ENCODE measurements around the gene SYNPR. TPM values are rescaled to one million over a fixed set of nuclear protein-coding genes. Genes with fewer than 3 reads are reported as not detected.

Gene SYNPR
- total RNA-seq, 1 donor from 2014 or later = not detected

DNA sequence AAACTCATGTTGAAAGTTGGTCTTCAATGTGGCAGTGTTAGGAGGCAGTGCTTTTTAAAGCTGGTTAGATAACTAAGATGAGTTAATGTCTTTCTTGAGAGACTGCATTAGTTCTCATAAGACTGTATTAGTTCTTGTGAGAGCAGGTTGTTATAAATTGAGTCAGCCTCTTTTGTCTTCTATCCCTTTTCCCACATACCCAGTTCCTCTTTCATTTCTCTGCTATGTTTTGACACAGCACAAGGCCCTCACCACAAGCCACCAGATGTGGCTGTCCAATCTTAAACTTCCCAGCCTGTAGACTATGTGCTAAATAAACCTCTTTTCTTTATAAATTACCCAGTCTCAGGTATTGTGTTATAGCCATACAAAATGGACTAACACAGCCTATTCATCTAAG is 279.8 kb downstream of the SYNPR start:
- no peaks in the 10 kb centered on the region for H3K36me3 Mint-ChIP-seq (ENCODE audit: low read depth, unreplicated experiment)
- no peak overlapping the region for H3K27ac Mint-ChIP-seq (ENCODE audit: unreplicated experiment)
- H3K9me3 Mint-ChIP-seq (ENCODE audit: unreplicated experiment) = no peaks in the 10 kb centered on the region
- DNase-seq (ENCODE audit: low spot score) = no peak
- peaks cover 5% of the 10 kb centered on the region for H3K4me1 Mint-ChIP-seq (ENCODE audit: unreplicated experiment)
- H3K27me3 Mint-ChIP-seq (ENCODE audit: unreplicated experiment) = no peaks in the 10 kb centered on the region
- no peak overlapping the region for H3K4me3 Mint-ChIP-seq (ENCODE audit: unreplicated experiment)
- TF ChIP-seq, protein P1, sequence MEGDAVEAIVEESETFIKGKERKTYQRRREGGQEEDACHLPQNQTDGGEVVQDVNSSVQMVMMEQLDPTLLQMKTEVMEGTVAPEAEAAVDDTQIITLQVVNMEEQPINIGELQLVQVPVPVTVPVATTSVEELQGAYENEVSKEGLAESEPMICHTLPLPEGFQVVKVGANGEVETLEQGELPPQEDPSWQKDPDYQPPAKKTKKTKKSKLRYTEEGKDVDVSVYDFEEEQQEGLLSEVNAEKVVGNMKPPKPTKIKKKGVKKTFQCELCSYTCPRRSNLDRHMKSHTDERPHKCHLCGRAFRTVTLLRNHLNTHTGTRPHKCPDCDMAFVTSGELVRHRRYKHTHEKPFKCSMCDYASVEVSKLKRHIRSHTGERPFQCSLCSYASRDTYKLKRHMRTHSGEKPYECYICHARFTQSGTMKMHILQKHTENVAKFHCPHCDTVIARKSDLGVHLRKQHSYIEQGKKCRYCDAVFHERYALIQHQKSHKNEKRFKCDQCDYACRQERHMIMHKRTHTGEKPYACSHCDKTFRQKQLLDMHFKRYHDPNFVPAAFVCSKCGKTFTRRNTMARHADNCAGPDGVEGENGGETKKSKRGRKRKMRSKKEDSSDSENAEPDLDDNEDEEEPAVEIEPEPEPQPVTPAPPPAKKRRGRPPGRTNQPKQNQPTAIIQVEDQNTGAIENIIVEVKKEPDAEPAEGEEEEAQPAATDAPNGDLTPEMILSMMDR (IDR thresholded peaks at IDR 0.05; ENCODE audit: unreplicated experiment) = no peak

DNA sequence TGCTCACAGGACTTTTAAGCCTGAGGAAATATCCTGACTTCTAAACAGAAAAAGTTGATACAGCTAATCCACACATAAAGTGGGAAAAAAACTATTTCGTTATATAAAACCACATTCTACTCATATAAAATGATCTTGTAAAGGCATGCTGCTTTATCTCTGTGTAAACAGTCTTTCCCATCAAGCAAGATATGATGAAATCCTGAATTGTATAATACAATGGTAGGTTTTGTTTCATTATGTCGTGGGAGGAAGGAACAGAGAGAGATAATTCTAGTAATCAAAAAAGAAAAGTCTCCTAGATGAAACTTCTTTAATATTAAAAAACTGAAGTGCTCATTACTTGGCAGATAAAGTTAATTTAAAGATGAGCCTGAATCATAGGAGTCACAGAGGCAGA is 281.8 kb downstream of the SYNPR start:
- H3K9me3 Mint-ChIP-seq (ENCODE audit: unreplicated experiment) = no peaks in the 10 kb centered on the region
- TF ChIP-seq, protein P1 (IDR thresholded peaks at IDR 0.05; ENCODE audit: unreplicated experiment) = no peak
- peaks cover 5% of the 10 kb centered on the region for H3K4me1 Mint-ChIP-seq (ENCODE audit: unreplicated experiment)
- DNase-seq (ENCODE audit: low spot score) = no peak
- H3K27ac Mint-ChIP-seq (ENCODE audit: unreplicated experiment) = no peak overlapping the region
- H3K4me3 Mint-ChIP-seq (ENCODE audit: unreplicated experiment) = no peak overlapping the region
- no peaks in the 10 kb centered on the region for H3K36me3 Mint-ChIP-seq (ENCODE audit: low read depth, unreplicated experiment)
- H3K27me3 Mint-ChIP-seq (ENCODE audit: unreplicated experiment) = no peaks in the 10 kb centered on the region

GRCh38 chr3:63561879-63562278 is 283.8 kb downstream of the SYNPR start:
- TF ChIP-seq, protein P1 (IDR thresholded peaks at IDR 0.05; ENCODE audit: unreplicated experiment) = no peak
- Mint-ChIP-seq H3K27me3 (ENCODE audit: unreplicated experiment) (no peaks in the 10 kb centered on the region), H3K9me3 (ENCODE audit: unreplicated experiment) (no peaks in the 10 kb centered on the region), H3K4me3 (ENCODE audit: unreplicated experiment) (no peak overlapping the region), H3K4me1 (ENCODE audit: unreplicated experiment) (no peaks in the 10 kb centered on the region), H3K27ac (ENCODE audit: unreplicated experiment) (no peak overlapping the region), H3K36me3 (ENCODE audit: low read depth, unreplicated experiment) (no peaks in the 10 kb centered on the region)
- DNase-seq (ENCODE audit: low spot score) = no peak

DNA sequence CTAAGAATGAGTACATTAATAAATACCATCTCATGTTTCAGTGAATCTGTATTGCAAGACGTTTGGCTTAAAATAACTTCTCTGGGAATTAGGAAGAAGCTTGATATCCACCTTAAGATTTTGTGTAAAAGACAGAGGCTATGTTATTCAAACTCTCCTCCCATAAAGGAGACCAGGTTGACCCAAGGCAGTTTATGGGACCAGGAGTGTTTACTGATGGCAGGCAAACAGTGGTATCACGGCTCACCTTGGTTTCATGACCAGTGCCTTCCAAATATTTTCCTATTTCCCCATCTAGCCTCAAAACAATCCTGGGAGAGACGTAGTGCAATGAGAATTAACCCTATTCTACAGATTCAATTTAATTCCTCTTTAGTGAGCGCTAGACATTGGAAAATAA is 284.2 kb downstream of the SYNPR start:
- H3K4me3 Mint-ChIP-seq (ENCODE audit: unreplicated experiment) = no peak overlapping the region

GRCh38 chr3:63563572-63563971 is 285.5 kb downstream of the SYNPR start:
- Mint-ChIP-seq H3K4me3 (ENCODE audit: unreplicated experiment) (no peak overlapping the region), H3K9me3 (ENCODE audit: unreplicated experiment) (no peaks in the 10 kb centered on the region), H3K27ac (ENCODE audit: unreplicated experiment) (no peak overlapping the region), H3K4me1 (ENCODE audit: unreplicated experiment) (no peaks in the 10 kb centered on the region), H3K36me3 (ENCODE audit: low read depth, unreplicated experiment) (no peaks in the 10 kb centered on the region), H3K27me3 (ENCODE audit: unreplicated experiment) (no peaks in the 10 kb centered on the region)
- TF ChIP-seq, protein P1 (IDR thresholded peaks at IDR 0.05; ENCODE audit: unreplicated experiment) = no peak
- DNase-seq (ENCODE audit: low spot score) = no peak

More for the DNA sequence above, 284.2 kb downstream of the SYNPR start:
- H3K27ac Mint-ChIP-seq (ENCODE audit: unreplicated experiment) = no peak overlapping the region
- DNase-seq (ENCODE audit: low spot score) = no peak
- H3K4me1 Mint-ChIP-seq (ENCODE audit: unreplicated experiment) = no peaks in the 10 kb centered on the region
- H3K27me3 Mint-ChIP-seq (ENCODE audit: unreplicated experiment) = no peaks in the 10 kb centered on the region
- H3K9me3 Mint-ChIP-seq (ENCODE audit: unreplicated experiment) = no peaks in the 10 kb centered on the region
- no peaks in the 10 kb centered on the region for H3K36me3 Mint-ChIP-seq (ENCODE audit: low read depth, unreplicated experiment)
- TF ChIP-seq, protein P1 (IDR thresholded peaks at IDR 0.05; ENCODE audit: unreplicated experiment) = no peak

All from endothelial cell (in vitro differentiated cells).